Suprapubic skin (tissue), 4 donors: ENCODE measurements around the gene YWHAB. TPM values are rescaled to one million over a fixed set of nuclear protein-coding genes. Genes with fewer than 3 reads are reported as not detected.
"Not testable (repeated sequence)": the region's sequence is repeated elsewhere in the genome, so short reads cannot be mapped to it uniquely, and the experiment has no call there.

ENCODE experiments used
- DNase-seq, 2 donors: peaks; one replicate each; pipeline ENCODE4 v3.0.0-alpha.2; 2019; ENCODE audit warnings: low spot score in 2 of 2
- H3K27ac ChIP-seq: fragments of 200-600 bp; sonication (generic); one replicate; pipeline ENCODE4 v1.5.1; 2019
- H3K27me3 ChIP-seq: fragments of 200-600 bp; sonication (generic); one replicate; pipeline ENCODE4 v1.5.1; 2019
- H3K36me3 ChIP-seq: fragments of 200-600 bp; sonication (generic); one replicate; pipeline ENCODE4 v1.5.1; 2019
- H3K4me1 ChIP-seq: fragments of 200-600 bp; sonication (generic); one replicate; pipeline ENCODE4 v1.5.1; 2019
- H3K4me3 ChIP-seq: fragments of 200-600 bp; sonication (generic); one replicate; pipeline ENCODE4 v1.5.1; 2019; ENCODE audit warnings: mild to moderate bottlenecking
- H3K9me3 ChIP-seq: fragments of 200-600 bp; sonication (generic); one replicate; pipeline ENCODE4 v1.5.1; 2019
- EP300 ChIP-seq: sonication (generic); formaldehyde crosslinking; IDR thresholded peaks from one replicate; pipeline ENCODE4 v1.6.1; 2017; ENCODE audit warnings: antibody characterized with exemption
- POLR2A ChIP-seq, 2 donors: fragments of 450-650 bp; IDR thresholded peaks; one replicate each; pipeline ENCODE4 v1.6.1; 2017; ENCODE audit warnings: antibody characterized with exemption in 2 of 2, mild to moderate bottlenecking in 2 of 2, moderate library complexity in 2 of 2
- POLR2AphosphoS5 ChIP-seq, 3 donors: sonication (generic); formaldehyde crosslinking; IDR thresholded peaks; one replicate each; pipeline ENCODE4 v1.6.1; 2017; ENCODE audit warnings: antibody characterized with exemption in 3 of 3
- whole genome bisulfite sequencing: methylation state at CpG from one replicate; pipeline ENCODE4 v1.1.5; 2018; 5-methylcytosine and 5-hydroxymethylcytosine counted together
- total RNA-seq, 4 donors: library from RNA; depleted of rRNA; stranded (reverse); fragments of >200 nt; gene quantifications; one replicate each; pipeline ENCODE4 v1.1.0, GENCODE V29; 2016
- TF ChIP-seq, protein P1 (sequence below), 2 donors: fragments of 200-600 bp in 1 of 2; fragments of 450-650 bp in 1 of 2; sonication (generic) in 1 of 2; IDR thresholded peaks; one replicate each; pipeline ENCODE4 v1.5.1; 2016 to 2019; ENCODE audit warnings: antibody characterized with exemption in 2 of 2, mild to moderate bottlenecking in 1 of 2, moderate library complexity in 1 of 2

YWHAB gene
- total RNA-seq, 4 donors from 2014 or later = 79.7 to 135 (median 129) TPM

DNA sequence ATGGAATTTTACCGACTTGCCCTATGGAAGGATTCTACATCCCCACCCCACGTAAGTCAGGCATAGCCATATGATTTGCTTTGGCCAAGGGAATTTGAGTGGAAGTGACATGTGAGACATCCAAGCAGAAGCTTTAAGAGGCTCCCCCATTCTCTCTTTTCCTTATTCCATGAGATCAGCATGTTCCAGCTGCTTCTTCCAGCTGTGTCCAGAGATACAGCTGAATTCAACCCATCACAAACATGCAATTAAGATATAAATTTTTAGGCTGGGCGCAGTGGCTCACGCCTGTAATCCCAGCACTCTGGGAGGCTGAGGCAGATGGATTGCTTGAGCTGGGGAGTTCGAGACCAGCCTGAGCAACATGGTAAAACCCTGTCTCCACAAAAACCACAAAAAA, 16.0 kb upstream of the YWHAB start:
- Histone ChIP-seq H3K27ac (no peak overlapping the region), H3K4me3 (no peak overlapping the region), H3K27me3 (no peaks in the 10 kb centered on the region), H3K4me1 (peaks cover 9% of the 10 kb centered on the region), H3K36me3 (no peaks in the 10 kb centered on the region), H3K9me3 (no peaks in the 10 kb centered on the region)
- WGBS = 67% methylated on average over 5 of the region's 5 CpGs
- DNase-seq = no peak
- no peak for TF ChIP-seq EP300
- TF ChIP-seq, protein P1, sequence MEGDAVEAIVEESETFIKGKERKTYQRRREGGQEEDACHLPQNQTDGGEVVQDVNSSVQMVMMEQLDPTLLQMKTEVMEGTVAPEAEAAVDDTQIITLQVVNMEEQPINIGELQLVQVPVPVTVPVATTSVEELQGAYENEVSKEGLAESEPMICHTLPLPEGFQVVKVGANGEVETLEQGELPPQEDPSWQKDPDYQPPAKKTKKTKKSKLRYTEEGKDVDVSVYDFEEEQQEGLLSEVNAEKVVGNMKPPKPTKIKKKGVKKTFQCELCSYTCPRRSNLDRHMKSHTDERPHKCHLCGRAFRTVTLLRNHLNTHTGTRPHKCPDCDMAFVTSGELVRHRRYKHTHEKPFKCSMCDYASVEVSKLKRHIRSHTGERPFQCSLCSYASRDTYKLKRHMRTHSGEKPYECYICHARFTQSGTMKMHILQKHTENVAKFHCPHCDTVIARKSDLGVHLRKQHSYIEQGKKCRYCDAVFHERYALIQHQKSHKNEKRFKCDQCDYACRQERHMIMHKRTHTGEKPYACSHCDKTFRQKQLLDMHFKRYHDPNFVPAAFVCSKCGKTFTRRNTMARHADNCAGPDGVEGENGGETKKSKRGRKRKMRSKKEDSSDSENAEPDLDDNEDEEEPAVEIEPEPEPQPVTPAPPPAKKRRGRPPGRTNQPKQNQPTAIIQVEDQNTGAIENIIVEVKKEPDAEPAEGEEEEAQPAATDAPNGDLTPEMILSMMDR (IDR thresholded peaks at IDR 0.05) = no peak
- TF ChIP-seq POLR2AphosphoS5 (IDR thresholded peaks at IDR 0.05) = no peak
- TF ChIP-seq POLR2A (IDR thresholded peaks at IDR 0.05) = no peak

DNA sequence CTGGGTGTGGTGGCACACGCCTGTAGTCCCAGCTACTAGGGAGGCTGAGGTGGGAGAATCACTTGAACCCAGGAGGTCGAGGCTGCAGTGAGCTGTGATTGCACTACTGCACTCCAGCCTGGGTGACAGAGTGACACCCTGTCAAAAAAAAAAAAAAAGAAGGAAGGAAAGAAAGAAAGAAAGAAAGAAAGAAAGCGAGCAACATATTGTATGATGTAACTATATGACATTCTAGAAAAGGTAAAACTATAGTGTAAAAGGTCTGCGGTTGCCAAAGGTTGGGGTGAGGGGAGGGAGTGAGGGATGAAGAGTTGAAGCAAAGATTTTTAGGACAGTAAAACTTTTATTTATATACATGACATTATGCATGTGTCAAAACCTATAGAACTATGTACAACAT, 3.1 kb upstream of the YWHAB start:
- peaks cover 21% of the 10 kb centered on the region for H3K4me1 ChIP-seq
- not testable (repeated sequence) for H3K27me3 ChIP-seq, H3K27ac ChIP-seq, H3K36me3 ChIP-seq, H3K4me3 ChIP-seq, H3K9me3 ChIP-seq, DNase-seq
- WGBS = 80% methylated on average over 4 of the region's 4 CpGs

DNA sequence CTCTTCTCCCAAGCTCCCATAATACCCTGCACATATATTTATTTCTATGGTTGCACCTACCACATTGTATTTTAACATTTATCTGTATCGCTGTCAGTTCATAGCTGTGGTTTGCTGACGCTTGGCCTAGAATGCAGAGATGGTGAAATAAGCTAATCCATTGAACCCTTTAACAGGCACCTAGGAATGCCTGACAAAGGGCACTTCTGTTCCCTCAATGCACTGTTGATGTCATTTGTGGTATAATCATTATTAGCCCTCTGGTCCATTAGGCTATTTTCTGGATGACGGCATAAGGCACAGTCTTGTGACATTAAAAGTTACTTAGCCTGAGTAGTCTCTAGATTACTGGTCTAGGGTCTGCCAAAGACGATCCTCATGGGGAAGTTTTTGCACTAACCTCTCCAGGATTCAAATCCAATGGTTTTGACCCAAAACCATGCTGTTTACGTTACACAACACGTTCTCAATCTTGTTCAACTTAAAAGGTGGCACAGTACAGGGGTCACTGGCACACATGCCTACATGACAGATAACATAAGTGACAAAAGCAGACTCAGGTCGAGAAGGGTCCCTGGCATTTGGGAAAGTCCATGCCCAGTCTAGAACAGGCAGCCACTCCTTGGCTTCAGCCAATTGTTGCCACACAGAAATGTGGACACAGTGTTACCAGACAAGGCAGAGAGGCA, 2.1 kb upstream of the YWHAB start:
- H3K9me3 ChIP-seq = no peaks in the 10 kb centered on the region
- no peak for DNase-seq
- H3K27me3 ChIP-seq = no peaks in the 10 kb centered on the region
- no peaks in the 10 kb centered on the region for H3K36me3 ChIP-seq
- no peak overlapping the region for H3K4me3 ChIP-seq
- peaks cover 31% of the 10 kb centered on the region for H3K4me1 ChIP-seq
- no peak for TF ChIP-seq EP300
- TF ChIP-seq, protein P1 (IDR thresholded peaks at IDR 0.05) = no peak
- no peak for TF ChIP-seq POLR2AphosphoS5 (IDR thresholded peaks at IDR 0.05)
- no peak for TF ChIP-seq POLR2A (IDR thresholded peaks at IDR 0.05)
- 87% methylated on average over 7 of the region's 7 CpGs for WGBS
- no peak overlapping the region for H3K27ac ChIP-seq

DNA sequence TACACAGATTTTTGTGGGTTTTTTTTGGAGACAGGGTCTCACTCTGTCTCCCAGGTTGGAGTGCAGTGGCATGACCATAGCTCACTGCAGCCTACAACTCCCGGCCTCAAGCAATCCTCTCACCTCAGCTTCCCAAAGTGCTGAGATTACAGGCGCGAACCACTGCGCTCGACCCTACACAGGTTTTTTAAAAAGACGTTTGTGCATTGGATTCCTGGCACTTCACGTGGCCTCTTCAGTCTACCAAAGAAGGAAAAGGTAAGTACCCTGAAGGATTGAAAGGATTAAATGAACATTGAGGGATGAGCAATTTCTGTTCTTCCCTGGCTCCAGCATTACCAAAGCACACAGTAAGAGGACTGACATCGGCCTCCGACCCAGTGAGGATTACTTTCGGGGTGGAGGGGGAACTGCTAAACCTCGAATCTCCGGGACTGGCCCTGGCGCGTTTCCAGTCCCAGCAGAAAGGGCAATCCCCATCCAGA, 556 bp upstream of the YWHAB start:
- peaks cover 47% of the 10 kb centered on the region for H3K4me1 ChIP-seq
- H3K27me3 ChIP-seq = no peaks in the 10 kb centered on the region
- H3K4me3 ChIP-seq = peak overlapping the region; percentile 100
- H3K9me3 ChIP-seq = no peaks in the 10 kb centered on the region
- DNase-seq = no peak
- TF ChIP-seq POLR2A (IDR thresholded peaks at IDR 0.05) (no peak), EP300 (no peak), POLR2AphosphoS5 (IDR thresholded peaks at IDR 0.05) (no peak)
- TF ChIP-seq, protein P1 (IDR thresholded peaks at IDR 0.05) = no peak
- WGBS = 9% methylated on average over 14 of the region's 14 CpGs
- H3K36me3 ChIP-seq = no peaks in the 10 kb centered on the region
- H3K27ac ChIP-seq = peak overlapping the region; percentile 99

DNA sequence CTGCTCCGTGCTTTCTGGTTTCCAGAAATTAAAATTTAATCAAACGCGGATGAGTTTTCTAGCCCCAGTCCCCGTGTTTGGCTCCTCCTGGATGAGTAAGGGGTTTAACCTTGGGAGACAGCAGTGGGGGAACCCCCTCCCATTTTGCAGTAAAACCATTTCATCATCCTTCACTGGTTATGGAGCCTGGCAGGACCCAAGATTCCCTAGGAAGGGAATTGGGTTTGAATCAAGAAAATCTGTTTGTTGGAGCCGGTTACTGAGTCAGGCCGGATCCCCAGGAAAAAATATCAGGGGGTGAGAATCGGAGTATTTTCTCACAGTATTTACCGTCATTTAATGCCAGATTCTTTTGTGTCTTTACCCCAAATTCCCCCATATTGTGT, 754 bp downstream of the YWHAB start:
- WGBS = 1% methylated on average over 8 of the region's 8 CpGs
- no peak for DNase-seq
- Histone ChIP-seq H3K4me3 (peak overlapping the region; percentile 100), H3K4me1 (peaks cover 58% of the 10 kb centered on the region), H3K27me3 (no peaks in the 10 kb centered on the region), H3K27ac (peak overlapping the region; percentile 99), H3K36me3 (no peaks in the 10 kb centered on the region), H3K9me3 (no peaks in the 10 kb centered on the region)
- no peak for TF ChIP-seq POLR2AphosphoS5 (IDR thresholded peaks at IDR 0.05)
- TF ChIP-seq POLR2A (IDR thresholded peaks at IDR 0.05) = no peak
- TF ChIP-seq EP300 = no peak
- TF ChIP-seq, protein P1 (IDR thresholded peaks at IDR 0.05) = no peak
